Measurements from ENCODE around the gene NTM. TPM values are rescaled to one million over a fixed set of nuclear protein-coding genes. Genes with fewer than 3 reads are reported as not detected.

NTM gene
- total RNA-seq, 4 donors from 2014 or later, result 0.78 to 1.1 (median 0.88) TPM; not detected in 1

DNA sequence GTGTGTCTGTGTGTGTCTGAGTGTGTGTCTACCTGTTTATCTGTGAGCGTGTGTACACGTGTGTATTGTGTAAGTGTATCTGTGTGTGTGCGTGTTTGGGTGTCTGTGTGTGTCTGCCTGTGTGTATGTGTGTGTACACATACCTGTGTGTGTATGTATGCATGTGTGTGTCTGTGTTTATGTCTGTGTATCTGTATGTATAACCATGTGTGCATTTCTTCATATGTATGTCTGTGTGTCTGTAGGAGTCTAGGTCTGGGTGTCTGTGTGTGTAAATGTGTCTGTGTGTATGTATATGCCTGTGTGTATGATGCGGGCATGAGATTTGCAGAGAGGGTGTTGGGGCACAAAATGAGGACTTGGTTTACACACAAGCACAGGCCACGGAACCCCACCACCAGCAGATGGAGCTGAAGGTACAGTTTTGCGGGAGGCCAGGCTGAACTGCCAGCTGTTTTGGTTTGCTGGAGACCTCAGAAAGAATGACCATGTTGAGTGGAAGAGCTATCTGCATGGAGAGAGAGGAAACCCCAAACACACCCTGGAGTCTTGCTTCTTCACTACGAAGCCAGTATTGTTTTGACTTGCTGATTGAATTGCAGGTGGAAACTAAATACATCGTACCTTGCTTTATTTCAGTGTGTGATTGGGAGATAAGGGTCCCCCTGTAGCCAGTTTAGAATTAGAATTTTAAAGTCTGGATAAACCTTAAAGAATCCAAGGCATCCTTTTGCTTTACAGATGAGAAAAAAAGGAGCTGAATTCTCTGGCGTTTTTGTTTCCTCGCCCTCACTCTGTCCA, 497.2 kb downstream of the NTM start:
- WGBS, 2 donors, result 44 to 48% methylated on average over 10 of the region's 10 CpGs
- intact Hi-C loops (cut with DNase I), result loop anchor here (10.0 kb wide), 1 partner anchor 157 kb away; no protein-coding TSS in a partner anchor
- DNase-seq, result peak; percentile 75 to 81
- H3K36me3 ChIP-seq, result no peaks in the 10 kb centered on the region
- H3K4me1 ChIP-seq, result no peaks in the 10 kb centered on the region
- H3K27ac ChIP-seq, result no peak overlapping the region
- no peaks in the 10 kb centered on the region for H3K27me3 ChIP-seq
- H3K4me3 ChIP-seq (replicated peaks in 1 of 3), result no peak overlapping the region
- H3K9me3 ChIP-seq, result no peaks in the 10 kb centered on the region
- TF ChIP-seq POLR2A (IDR thresholded peaks at IDR 0.05) (no peak), CTCF (IDR thresholded peaks at IDR 0.05) (peak; percentile 31 to 83 (median 65))

- 85 to 89% methylated on average over 18 of the region's 18 CpGs for whole genome bisulfite sequencing, 2 donors
- no peak for TF ChIP-seq POLR2A (IDR thresholded peaks at IDR 0.05)
- TF ChIP-seq CTCF (IDR thresholded peaks at IDR 0.05), result no peak
- Histone ChIP-seq H3K36me3 (no peaks in the 10 kb centered on the region), H3K4me3 (replicated peaks in 1 of 3) (no peak overlapping the region), H3K4me1 (no peaks in the 10 kb centered on the region), H3K9me3 (no peaks in the 10 kb centered on the region), H3K27me3 (no peaks in the 10 kb centered on the region), H3K27ac (no peak overlapping the region)
- intact Hi-C loops (cut with DNase I), result loop anchor here (10.0 kb wide), 1 partner anchor 156 kb away; no protein-coding TSS in a partner anchor
- no peak for DNase-seq
Observed at GRCh38 chr11:131868629-131869507, 498.5 kb downstream of the NTM start.

- Histone ChIP-seq H3K4me3 (replicated peaks in 1 of 3) (no peak overlapping the region), H3K36me3 (no peaks in the 10 kb centered on the region), H3K4me1 (no peaks in the 10 kb centered on the region), H3K27ac (no peak overlapping the region), H3K27me3 (no peaks in the 10 kb centered on the region), H3K9me3 (no peaks in the 10 kb centered on the region)
- intact Hi-C loops (cut with DNase I), result no loop called here
- DNase-seq, result no peak
- no peak for TF ChIP-seq POLR2A (IDR thresholded peaks at IDR 0.05)
- no peak for TF ChIP-seq CTCF (IDR thresholded peaks at IDR 0.05)
- 81 to 93% methylated on average over 2 of the region's 2 CpGs for WGBS, 2 donors
Observed at GRCh38 chr11:131870305-131870704, 499.9 kb downstream of the NTM start.

DNA sequence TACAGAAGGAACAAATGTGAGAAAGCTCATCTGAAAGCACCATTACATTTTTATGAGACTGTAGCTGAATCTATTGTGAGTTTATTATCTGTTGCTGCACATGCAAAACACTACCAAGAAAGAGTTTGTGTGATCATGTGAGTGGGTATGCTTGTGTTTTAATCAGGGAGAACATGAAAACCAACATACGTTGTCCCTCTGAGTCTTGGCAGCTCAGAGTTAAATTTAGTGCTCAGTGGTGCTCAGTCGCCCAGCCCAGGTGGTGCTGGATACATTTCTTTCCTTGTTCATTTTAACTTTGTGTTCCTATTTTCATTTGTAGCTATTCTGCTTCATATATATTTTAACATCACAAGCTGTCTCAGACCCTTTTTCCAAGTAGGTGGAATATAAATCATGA, 500.6 kb downstream of the NTM start:
- Histone ChIP-seq H3K27ac (no peak overlapping the region), H3K4me1 (no peaks in the 10 kb centered on the region), H3K4me3 (replicated peaks in 1 of 3) (no peak overlapping the region), H3K36me3 (no peaks in the 10 kb centered on the region), H3K9me3 (no peaks in the 10 kb centered on the region), H3K27me3 (no peaks in the 10 kb centered on the region)
- 81 to 93% methylated on average over 2 of the region's 2 CpGs for WGBS, 2 donors
- DNase-seq, result no peak
- intact Hi-C loops (cut with DNase I), result no loop called here
- TF ChIP-seq POLR2A (IDR thresholded peaks at IDR 0.05) (no peak), CTCF (IDR thresholded peaks at IDR 0.05) (no peak)

DNA sequence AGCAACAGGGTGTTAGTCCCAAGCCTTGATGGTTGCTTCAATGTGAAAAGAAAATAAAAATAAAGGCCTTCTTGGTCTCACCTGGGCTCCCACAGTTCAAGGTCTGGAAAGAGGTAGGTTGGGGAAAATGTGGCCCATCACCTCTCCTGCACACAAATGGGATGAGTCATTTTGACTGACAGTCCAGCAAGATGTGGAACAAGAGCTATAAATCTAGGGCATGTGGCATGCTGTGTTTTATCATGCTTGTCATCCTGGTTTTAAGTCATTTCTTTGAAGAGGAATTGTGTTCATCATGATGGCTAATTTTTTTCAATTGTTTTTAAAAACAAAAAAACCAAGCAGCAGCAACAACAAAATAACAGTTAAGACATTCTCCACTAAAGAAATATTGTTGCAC, 503.7 kb downstream of the NTM start:
- Histone ChIP-seq H3K27ac (no peak overlapping the region), H3K4me3 (replicated peaks in 1 of 3) (no peak overlapping the region), H3K9me3 (no peaks in the 10 kb centered on the region), H3K27me3 (no peaks in the 10 kb centered on the region), H3K36me3 (no peaks in the 10 kb centered on the region), H3K4me1 (no peaks in the 10 kb centered on the region)
- TF ChIP-seq CTCF (IDR thresholded peaks at IDR 0.05), result no peak
- no peak for TF ChIP-seq POLR2A (IDR thresholded peaks at IDR 0.05)
- no peak for DNase-seq
- intact Hi-C loops (cut with DNase I), result no loop called here
